Measurements from ENCODE around the gene GRPR. TPM values are rescaled to one million over a fixed set of nuclear protein-coding genes. Genes with fewer than 3 reads are reported as not detected.

Gene GRPR
- polyA plus RNA-seq, 1 of the 3 experiments (the other 2 are of a cell fraction): 1.2 TPM

GRCh38 chrX:16076834-16077233, 46.5 kb upstream of the GRPR start:
- ChIA-PET CTCF (interaction anchor here (1.8 kb wide), 1 partner anchor 227 kb away, joined by 3 read pairs; no protein-coding TSS in a partner anchor), POLR2A (no interaction called here)
- WGBS (ENCODE audit: low lambda C conversion rate): 26% methylated on average over 2 of the region's 2 CpGs
- no peak overlapping the region for H3K27ac ChIP-seq (ENCODE audit: low read depth in 2 of 2, low read length in 1 of 2)
- H3K9me3 ChIP-seq: peaks cover 4% of the 10 kb centered on the region; the same call in 1 of the 2 replicates
- DNase-seq: no peak
- H3F3A ChIP-seq (replicated peaks; ENCODE audit: insufficient read depth): no peaks in the 10 kb centered on the region
- H4K20me1 ChIP-seq (ENCODE audit: insufficient read depth): no peaks in the 10 kb centered on the region
- no peaks in the 10 kb centered on the region for H3K27me3 ChIP-seq (ENCODE audit: insufficient read depth)
- H3K4me3 ChIP-seq (ENCODE audit: low read depth in 2 of 2, low read length in 1 of 2): no peak overlapping the region
- TF ChIP-seq FOXJ3 (CRISPR knock-in tag; IDR thresholded peaks at IDR 0.05) (no peak), NRF1 (IDR thresholded peaks at IDR 0.05; ENCODE audit: low read depth, low read length) (no peak), RFX5 (IDR thresholded peaks at IDR 0.05; ENCODE audit: low read length) (no peak), FOXM1 (IDR thresholded peaks at IDR 0.05; ENCODE audit: low read depth) (no peak), MAX (IDR thresholded peaks at IDR 0.05; ENCODE audit: low read depth) (no peak), MEF2A (IDR thresholded peaks at IDR 0.05; ENCODE audit: borderline replicate concordance, low read depth) (no peak), FOSL2 (IDR thresholded peaks at IDR 0.05; ENCODE audit: borderline replicate concordance, low read depth) (no peak), RCOR1 (IDR thresholded peaks at IDR 0.05; ENCODE audit: low read length) (no peak)
- H3K9me2 ChIP-seq: no peaks in the 10 kb centered on the region
- H3K9ac ChIP-seq: no peak overlapping the region
- H3K79me2 ChIP-seq (ENCODE audit: insufficient read depth): no peaks in the 10 kb centered on the region
- H2AFZ ChIP-seq (ENCODE audit: low read depth): no peak overlapping the region
- no peaks in the 10 kb centered on the region; a peak in 1 of 4 replicates for H3K4me1 ChIP-seq (ENCODE audit: control insufficient read depth in 1 of 2, insufficient read depth in 2 of 2, low read depth in 1 of 2, low read length in 1 of 2)
- H3K36me3 ChIP-seq (replicated peaks in 1 of 2; ENCODE audit: control insufficient read depth in 1 of 2, insufficient read depth in 2 of 2, low read length in 1 of 2): no peaks in the 10 kb centered on the region
- no peak overlapping the region for H3K4me2 ChIP-seq

GRCh38 chrX:16077811-16078210, 45.6 kb upstream of the GRPR start:
- no peaks in the 10 kb centered on the region for H3F3A ChIP-seq (replicated peaks; ENCODE audit: insufficient read depth)
- H3K4me1 ChIP-seq (ENCODE audit: control insufficient read depth in 1 of 2, insufficient read depth in 2 of 2, low read depth in 1 of 2, low read length in 1 of 2): no peaks in the 10 kb centered on the region; a peak in 1 of 4 replicates
- H3K9ac ChIP-seq: no peak overlapping the region
- 35% methylated on average over 2 of the region's 2 CpGs for WGBS (ENCODE audit: low lambda C conversion rate)
- H3K4me3 ChIP-seq (ENCODE audit: low read depth in 2 of 2, low read length in 1 of 2): no peak overlapping the region
- H3K36me3 ChIP-seq (replicated peaks in 1 of 2; ENCODE audit: control insufficient read depth in 1 of 2, insufficient read depth in 2 of 2, low read length in 1 of 2): no peaks in the 10 kb centered on the region
- POLR2A ChIA-PET: no interaction called here
- H3K9me2 ChIP-seq: no peaks in the 10 kb centered on the region
- no peaks in the 10 kb centered on the region for H4K20me1 ChIP-seq (ENCODE audit: insufficient read depth)
- DNase-seq: no peak
- CTCF ChIA-PET: interaction anchor here (0.8 to 1.8 kb wide), 3 partner anchors 80 to 359 kb away, joined by 3 read pairs; no protein-coding TSS in a partner anchor
- no peak overlapping the region for H3K27ac ChIP-seq (ENCODE audit: low read depth in 2 of 2, low read length in 1 of 2)
- TF ChIP-seq PBX3 (IDR thresholded peaks at IDR 0.05) (no peak), USF1 (IDR thresholded peaks at IDR 0.05; ENCODE audit: borderline replicate concordance, low read depth) (no peak)
- no peaks in the 10 kb centered on the region for H3K27me3 ChIP-seq (ENCODE audit: insufficient read depth)
- H3K79me2 ChIP-seq (ENCODE audit: insufficient read depth): no peaks in the 10 kb centered on the region
- no peak overlapping the region for H2AFZ ChIP-seq (ENCODE audit: low read depth)
- H3K4me2 ChIP-seq: no peak overlapping the region
- H3K9me3 ChIP-seq: no peaks in the 10 kb centered on the region

- 48% methylated on average over 2 of the region's 2 CpGs for WGBS (ENCODE audit: low lambda C conversion rate)
- Histone ChIP-seq H3K4me3 (ENCODE audit: low read depth in 2 of 2, low read length in 1 of 2) (no peak overlapping the region), H3K9me3 (no peaks in the 10 kb centered on the region), H3K27me3 (ENCODE audit: insufficient read depth) (no peaks in the 10 kb centered on the region; the same call in 1 of the 2 replicates), H3F3A (replicated peaks; ENCODE audit: insufficient read depth) (no peaks in the 10 kb centered on the region), H3K4me2 (no peak overlapping the region), H3K9me2 (no peaks in the 10 kb centered on the region), H2AFZ (ENCODE audit: low read depth) (no peak overlapping the region), H3K4me1 (ENCODE audit: control insufficient read depth in 1 of 2, insufficient read depth in 2 of 2, low read depth in 1 of 2, low read length in 1 of 2) (no peaks in the 10 kb centered on the region; a peak in 1 of 4 replicates), H3K27ac (ENCODE audit: low read depth in 2 of 2, low read length in 1 of 2) (no peak overlapping the region), H4K20me1 (ENCODE audit: insufficient read depth) (no peaks in the 10 kb centered on the region), H3K79me2 (ENCODE audit: insufficient read depth) (no peaks in the 10 kb centered on the region), H3K36me3 (replicated peaks in 1 of 2; ENCODE audit: control insufficient read depth in 1 of 2, insufficient read depth in 2 of 2, low read length in 1 of 2) (no peaks in the 10 kb centered on the region), H3K9ac (no peak overlapping the region)
- CTCF ChIA-PET: no interaction called here
- TF ChIP-seq NRF1 (IDR thresholded peaks at IDR 0.05; ENCODE audit: low read depth, low read length): no peak
- TF ChIP-seq TAF1 (IDR thresholded peaks at IDR 0.05; ENCODE audit: borderline replicate concordance, low read depth, low read length): no peak
- no peak for TF ChIP-seq FOSL2 (IDR thresholded peaks at IDR 0.05; ENCODE audit: borderline replicate concordance, low read depth)
- no peak for TF ChIP-seq YY1 (IDR thresholded peaks at IDR 0.05; ENCODE audit: low read depth)
- no peak for TF ChIP-seq ZBTB33 (IDR thresholded peaks at IDR 0.05; ENCODE audit: borderline replicate concordance, low read depth)
- no peak for TF ChIP-seq NFIC (IDR thresholded peaks at IDR 0.05; ENCODE audit: borderline replicate concordance)
- TF ChIP-seq RAD21 (IDR thresholded peaks at IDR 0.05; ENCODE audit: low read length): no peak
- TF ChIP-seq SMC3 (IDR thresholded peaks at IDR 0.05; ENCODE audit: low read depth, low read length): no peak
- TF ChIP-seq GATA2 (CRISPR knock-in tag; IDR thresholded peaks at IDR 0.05): no peak
- TF ChIP-seq IRF3 (IDR thresholded peaks at IDR 0.05; ENCODE audit: low read depth, low read length): no peak
- no peak for TF ChIP-seq FOXM1 (IDR thresholded peaks at IDR 0.05; ENCODE audit: low read depth)
- POLR2A ChIA-PET: no interaction called here
- DNase-seq: no peak
Measured at GRCh38 chrX:16081357-16081756, 42.0 kb upstream of the GRPR start.
